ENCODE results near the gene DHTKD1. TPM values are rescaled to one million over a fixed set of nuclear protein-coding genes. Genes with fewer than 3 reads are reported as not detected.

The DHTKD1 gene
- total RNA-seq, 2 experiments from 2014 or later, result 53.1 to 71.4 TPM

DNA sequence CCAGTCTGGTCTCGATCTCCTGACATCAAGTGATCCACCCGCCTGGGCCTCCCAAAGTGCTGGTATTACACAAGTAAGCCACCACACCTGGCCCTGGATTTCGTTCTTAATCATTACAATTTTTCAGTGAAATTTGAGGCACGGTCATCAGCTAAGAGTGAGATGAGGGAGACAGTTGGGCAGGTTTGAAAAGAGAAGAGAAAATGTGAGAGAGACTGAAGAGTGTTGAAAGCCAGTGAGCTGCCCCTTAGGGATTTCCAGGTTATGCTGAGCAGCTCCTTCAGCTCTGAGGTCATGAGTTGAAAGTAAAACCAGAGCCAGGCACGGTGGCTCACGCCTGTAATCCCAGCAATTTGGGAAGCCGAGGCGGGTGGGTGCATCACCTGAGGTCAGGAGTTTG, 20.2 kb upstream of the DHTKD1 start:
- H4K20me1 ChIP-seq (ENCODE audit: insufficient read depth, low read length), result no peaks in the 10 kb centered on the region
- BruUV-seq (replicated peaks), result no TSS peak
- peaks cover 5% of the 10 kb centered on the region; the same call in 1 of the 2 replicates for H3K79me2 ChIP-seq (ENCODE audit: insufficient read depth, low read depth, low read length)
- no peak overlapping the region for H3K4me3 ChIP-seq (ENCODE audit: low read depth, low read length, poor library complexity, severe bottlenecking)
- ChIA-PET POLR2A (interaction anchor here (0.6 to 1.4 kb wide), 4 partner anchors 16 to 1770 kb away, joined by 3 to 7 read pairs (median 5); no protein-coding TSS in a partner anchor), CTCF (ENCODE audit: unreplicated experiment) (interaction anchor here (0.8 kb wide), 1 partner anchor 25 kb away, joined by 3 read pairs; no protein-coding TSS in a partner anchor)
- peaks cover 28% of the 10 kb centered on the region for H3K4me1 ChIP-seq (ENCODE audit: insufficient read depth, low read length, poor library complexity, severe bottlenecking)
- no peaks in the 10 kb centered on the region for H3K9me2 ChIP-seq (ENCODE audit: insufficient read depth, low read length)
- no peak overlapping the region for H2AFZ ChIP-seq (ENCODE audit: low read length)
- DNase-seq (ENCODE audit: low spot score), result no peak
- no peak for TF ChIP-seq EZH2phosphoT487 (IDR thresholded peaks at IDR 0.05; ENCODE audit: borderline replicate concordance, low read depth, low read length)
- TF ChIP-seq, protein P1, sequence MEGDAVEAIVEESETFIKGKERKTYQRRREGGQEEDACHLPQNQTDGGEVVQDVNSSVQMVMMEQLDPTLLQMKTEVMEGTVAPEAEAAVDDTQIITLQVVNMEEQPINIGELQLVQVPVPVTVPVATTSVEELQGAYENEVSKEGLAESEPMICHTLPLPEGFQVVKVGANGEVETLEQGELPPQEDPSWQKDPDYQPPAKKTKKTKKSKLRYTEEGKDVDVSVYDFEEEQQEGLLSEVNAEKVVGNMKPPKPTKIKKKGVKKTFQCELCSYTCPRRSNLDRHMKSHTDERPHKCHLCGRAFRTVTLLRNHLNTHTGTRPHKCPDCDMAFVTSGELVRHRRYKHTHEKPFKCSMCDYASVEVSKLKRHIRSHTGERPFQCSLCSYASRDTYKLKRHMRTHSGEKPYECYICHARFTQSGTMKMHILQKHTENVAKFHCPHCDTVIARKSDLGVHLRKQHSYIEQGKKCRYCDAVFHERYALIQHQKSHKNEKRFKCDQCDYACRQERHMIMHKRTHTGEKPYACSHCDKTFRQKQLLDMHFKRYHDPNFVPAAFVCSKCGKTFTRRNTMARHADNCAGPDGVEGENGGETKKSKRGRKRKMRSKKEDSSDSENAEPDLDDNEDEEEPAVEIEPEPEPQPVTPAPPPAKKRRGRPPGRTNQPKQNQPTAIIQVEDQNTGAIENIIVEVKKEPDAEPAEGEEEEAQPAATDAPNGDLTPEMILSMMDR (conservative IDR thresholded peaks at IDR 0.05; ENCODE audit: low read length), result no peak
- no peaks in the 10 kb centered on the region for H3K36me3 ChIP-seq (ENCODE audit: insufficient read depth, low read length)
- no peak overlapping the region for H3K4me2 ChIP-seq (ENCODE audit: low read length)
- H3K27ac ChIP-seq (ENCODE audit: low read depth, low read length, poor library complexity, severe bottlenecking), result no peak overlapping the region
- H3K9me3 ChIP-seq (ENCODE audit: low read length), result no peaks in the 10 kb centered on the region
- intact Hi-C loops (cut with micrococcal nuclease; ENCODE audit: unreplicated experiment), result loop anchor here (10.0 kb wide), 2 partner anchors 146 to 364 kb away; partner anchors contain the start of genes CDC123 and NUDT5

DNA sequence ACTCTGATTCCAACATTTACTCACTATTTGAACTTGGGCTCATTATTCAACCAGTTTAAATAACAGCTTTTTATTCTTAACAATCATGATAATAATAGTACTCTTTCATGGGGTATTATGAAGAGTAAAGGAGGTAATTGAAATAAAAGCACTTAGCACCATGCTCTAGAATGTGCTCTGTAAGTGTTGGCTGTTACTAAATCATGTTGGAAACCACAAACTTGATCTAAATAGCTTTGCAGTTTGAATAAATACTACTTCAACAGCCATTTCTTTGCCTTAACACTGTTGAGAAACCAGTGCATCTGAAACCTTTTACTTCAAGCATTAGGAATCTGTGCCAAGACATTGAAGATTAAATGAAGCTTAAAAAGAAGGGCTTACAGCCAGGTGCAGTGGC, 18.2 kb upstream of the DHTKD1 start:
- Histone ChIP-seq H3K9me3 (ENCODE audit: low read length) (no peaks in the 10 kb centered on the region), H3K4me1 (ENCODE audit: insufficient read depth, low read length, poor library complexity, severe bottlenecking) (peaks cover 26% of the 10 kb centered on the region), H3K79me2 (ENCODE audit: insufficient read depth, low read depth, low read length) (no peaks in the 10 kb centered on the region), H3K36me3 (ENCODE audit: insufficient read depth, low read length) (no peaks in the 10 kb centered on the region), H3K27ac (ENCODE audit: low read depth, low read length, poor library complexity, severe bottlenecking) (peak overlapping the region; percentile 37), H3K4me3 (ENCODE audit: low read depth, low read length, poor library complexity, severe bottlenecking) (no peak overlapping the region), H4K20me1 (ENCODE audit: insufficient read depth, low read length) (no peaks in the 10 kb centered on the region), H2AFZ (ENCODE audit: low read length) (peak overlapping the region; percentile 100), H3K9me2 (ENCODE audit: insufficient read depth, low read length) (no peaks in the 10 kb centered on the region), H3K4me2 (ENCODE audit: low read length) (peak overlapping the region; percentile 22; the same call in 1 of the 2 replicates)
- TF ChIP-seq, protein P1 (conservative IDR thresholded peaks at IDR 0.05; ENCODE audit: low read length), result no peak
- no peak for TF ChIP-seq EZH2phosphoT487 (IDR thresholded peaks at IDR 0.05; ENCODE audit: borderline replicate concordance, low read depth, low read length)
- BruUV-seq (replicated peaks), result no TSS peak
- intact Hi-C loops (cut with micrococcal nuclease; ENCODE audit: unreplicated experiment), result no loop called here
- CTCF ChIA-PET (ENCODE audit: unreplicated experiment), result interaction anchor here (0.9 to 1.5 kb wide), 2 partner anchors 8 to 13 kb away, joined by 3 to 6 read pairs; partner anchors contain the start of gene UPF2
- POLR2A ChIA-PET, result interaction anchor here (0.6 to 2.2 kb wide), 11 partner anchors 8 to 292 kb away, joined by 3 to 20 read pairs (median 7); partner anchors contain the start of genes DHTKD1 and UPF2
- DNase-seq (ENCODE audit: low spot score), result no peak

DNA sequence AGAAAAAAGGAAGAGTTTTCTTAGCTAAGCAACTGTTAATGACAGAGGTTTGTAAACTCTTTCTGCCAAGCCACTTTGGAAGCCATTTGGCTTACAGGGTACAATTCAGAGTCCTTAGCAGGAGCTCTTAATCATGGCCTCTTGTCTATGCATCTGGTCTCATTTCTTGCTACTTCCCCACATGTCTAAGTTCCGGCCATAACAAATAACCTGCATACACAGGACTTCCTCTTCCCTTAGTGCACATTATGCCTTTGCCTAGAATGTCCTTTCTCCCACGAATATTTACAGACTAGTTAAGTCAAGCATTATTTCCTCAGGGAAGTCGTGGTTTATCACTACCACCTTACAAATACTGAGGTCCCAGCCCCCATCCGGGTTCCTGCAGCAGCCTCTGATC, 17.5 kb upstream of the DHTKD1 start:
- ChIA-PET POLR2A (interaction anchor here (0.6 to 2.2 kb wide), 11 partner anchors 9 to 291 kb away, joined by 3 to 20 read pairs (median 7); partner anchors contain the start of genes DHTKD1 and UPF2), CTCF (ENCODE audit: unreplicated experiment) (interaction anchor here (0.9 to 1.5 kb wide), 2 partner anchors 9 to 12 kb away, joined by 3 to 6 read pairs; partner anchors contain the start of gene UPF2)
- H2AFZ ChIP-seq (ENCODE audit: low read length), result peak overlapping the region; percentile 100
- peak overlapping the region; percentile 22 for H3K4me2 ChIP-seq (ENCODE audit: low read length)
- no peaks in the 10 kb centered on the region for H3K9me3 ChIP-seq (ENCODE audit: low read length)
- TF ChIP-seq, protein P1 (conservative IDR thresholded peaks at IDR 0.05; ENCODE audit: low read length), result no peak
- no peak for TF ChIP-seq EZH2phosphoT487 (IDR thresholded peaks at IDR 0.05; ENCODE audit: borderline replicate concordance, low read depth, low read length)
- intact Hi-C loops (cut with micrococcal nuclease; ENCODE audit: unreplicated experiment), result no loop called here
- H3K4me1 ChIP-seq (ENCODE audit: insufficient read depth, low read length, poor library complexity, severe bottlenecking), result peaks cover 26% of the 10 kb centered on the region
- no TSS peak for BruUV-seq (replicated peaks)
- no peaks in the 10 kb centered on the region for H3K79me2 ChIP-seq (ENCODE audit: insufficient read depth, low read depth, low read length)
- peak overlapping the region; percentile 37 for H3K27ac ChIP-seq (ENCODE audit: low read depth, low read length, poor library complexity, severe bottlenecking)
- H4K20me1 ChIP-seq (ENCODE audit: insufficient read depth, low read length), result no peaks in the 10 kb centered on the region
- no peak overlapping the region for H3K4me3 ChIP-seq (ENCODE audit: low read depth, low read length, poor library complexity, severe bottlenecking)
- DNase-seq (ENCODE audit: low spot score), result peak; percentile 62
- H3K36me3 ChIP-seq (ENCODE audit: insufficient read depth, low read length), result no peaks in the 10 kb centered on the region
- H3K9me2 ChIP-seq (ENCODE audit: insufficient read depth, low read length), result no peaks in the 10 kb centered on the region

All from OCI-LY7 (cell line).